Measurements from ENCODE around the gene MTREX.

GRCh38 chr5:55327281-55327680 lies 19.5 kb downstream of the MTREX start:
- TF ChIP-seq CTCF (IDR thresholded peaks at IDR 0.05; ENCODE audit: control extremely low read depth in 1 of 3, insufficient read depth in 1 of 3, low read depth in 1 of 3, low read length in 3 of 3), result no peak
- TF ChIP-seq YY1 (IDR thresholded peaks at IDR 0.05; ENCODE audit: low read depth, low read length), result no peak
- no peak for TF ChIP-seq POLR2AphosphoS5 (IDR thresholded peaks at IDR 0.05; ENCODE audit: low read depth, low read length)
- TF ChIP-seq USF2 (IDR thresholded peaks at IDR 0.05; ENCODE audit: low read length), result no peak
- TF ChIP-seq EZH2 (IDR thresholded peaks at IDR 0.05; ENCODE audit: low read depth, low read length, severe bottlenecking), result no peak
- TF ChIP-seq MAFK (IDR thresholded peaks at IDR 0.05; ENCODE audit: low read depth, low read length), result no peak
- no peak for TF ChIP-seq RFX5 (IDR thresholded peaks at IDR 0.05; ENCODE audit: borderline replicate concordance, low read depth, low read length)
- no peak for TF ChIP-seq SIN3A (conservative IDR thresholded peaks at IDR 0.05 in 1 of 2, IDR thresholded peaks at IDR 0.05 in 1 of 2; ENCODE audit: low read depth in 1 of 2, low read length in 2 of 2)
- TF ChIP-seq E2F6 (IDR thresholded peaks at IDR 0.05), result no peak
- no peak for TF ChIP-seq CBX5 (IDR thresholded peaks at IDR 0.05; ENCODE audit: low read depth, low read length)
- TF ChIP-seq EP300 (IDR thresholded peaks at IDR 0.05; ENCODE audit: borderline replicate concordance in 1 of 2, low read depth in 2 of 2, low read length in 2 of 2), result no peak
- no peak for TF ChIP-seq CHD7 (IDR thresholded peaks at IDR 0.05; ENCODE audit: insufficient replicate concordance, low read length)
